NCI-H526 (cell line): ENCODE measurements around the gene TAL1.
"Not testable (repeated sequence)": the region's sequence is repeated elsewhere in the genome, so short reads cannot be mapped to it uniquely, and the experiment has no call there.

Source experiments
- DNase-seq, 2 experiments: peaks; one replicate each; lab custom pipeline; 2025; lab: John Stamatoyannopoulos, UW

TAL1 gene

GRCh38 chr1:47212636-47213229, 19.3 kb downstream of the TAL1 start:
- DNase-seq, result no peak

GRCh38 chr1:47211796-47212269, 20.2 kb downstream of the TAL1 start:
- DNase-seq, result no peak

GRCh38 chr1:47210666-47211065, 21.4 kb downstream of the TAL1 start:
- no peak for DNase-seq

- DNase-seq, result no peak
These were observed 22.2 kb downstream of the TAL1 start for GRCh38 chr1:47209725-47210325.

GRCh38 chr1:47209091-47209490, 22.9 kb downstream of the TAL1 start:
- DNase-seq, result no peak

- DNase-seq, result no peak
These were observed 23.6 kb downstream of the TAL1 start for GRCh38 chr1:47208374-47208850.

- no peak for DNase-seq
These were observed 24.1 kb downstream of the TAL1 start for GRCh38 chr1:47207803-47208373.

- no peak for DNase-seq
These were observed 26.1 kb downstream of the TAL1 start for GRCh38 chr1:47205918-47206317.

- not testable (repeated sequence) for DNase-seq
These were observed 28.5 kb downstream of the TAL1 start for GRCh38 chr1:47203504-47203903.

- no peak for DNase-seq
These were observed 30.8 kb downstream of the TAL1 start for GRCh38 chr1:47201179-47201578.

GRCh38 chr1:47198214-47198613, 33.8 kb downstream of the TAL1 start:
- no peak for DNase-seq

GRCh38 chr1:47196622-47197021, 35.4 kb downstream of the TAL1 start:
- no peak for DNase-seq

- DNase-seq, result not testable (repeated sequence)
These were observed 36.0 kb downstream of the TAL1 start for GRCh38 chr1:47195981-47196380.

- DNase-seq, result no peak
These were observed 37.7 kb downstream of the TAL1 start for GRCh38 chr1:47194311-47194710.

GRCh38 chr1:47193496-47193895, 38.5 kb downstream of the TAL1 start:
- DNase-seq, result not testable (repeated sequence)

- DNase-seq, result peak; percentile 26 to 76
These were observed 39.3 kb downstream of the TAL1 start for GRCh38 chr1:47192458-47193384.

GRCh38 chr1:47191940-47192457, 40.0 kb downstream of the TAL1 start:
- DNase-seq, result no peak

- DNase-seq, result no peak
These were observed 41.2 kb downstream of the TAL1 start for GRCh38 chr1:47190857-47191256.

GRCh38 chr1:47190509-47190855, 41.5 kb downstream of the TAL1 start:
- no peak for DNase-seq

- DNase-seq, result no peak
These were observed 42.0 kb downstream of the TAL1 start, which contains the start of gene PDZK1IP1 for GRCh38 chr1:47189844-47190508. Gene PDZK1IP1 (minus strand): TSS chr1:47190036. CDS start chr1:47189932, 104 bp downstream.
